Vagina (tissue), 2 donors: ENCODE results near the gene ATAD3B.

Experiments used
- POLR2A ChIP-seq, 2 donors: fragments of 450-650 bp; IDR thresholded peaks; one replicate each; pipeline ENCODE4 v1.6.1; 2017; ENCODE audit warnings: antibody characterized with exemption in 2 of 2, mild to moderate bottlenecking in 2 of 2, moderate library complexity in 2 of 2
- TF ChIP-seq, protein P1 (sequence below), 3 experiments: fragments of 450-650 bp in 2 of 3; fragments of 200-600 bp in 1 of 3; sonication (generic) in 1 of 3; IDR thresholded peaks; one replicate each; pipeline ENCODE4 v1.5.1; 2017 to 2019; ENCODE audit warnings: antibody characterized with exemption in 3 of 3, mild to moderate bottlenecking in 2 of 3, moderate library complexity in 2 of 3

DNA sequence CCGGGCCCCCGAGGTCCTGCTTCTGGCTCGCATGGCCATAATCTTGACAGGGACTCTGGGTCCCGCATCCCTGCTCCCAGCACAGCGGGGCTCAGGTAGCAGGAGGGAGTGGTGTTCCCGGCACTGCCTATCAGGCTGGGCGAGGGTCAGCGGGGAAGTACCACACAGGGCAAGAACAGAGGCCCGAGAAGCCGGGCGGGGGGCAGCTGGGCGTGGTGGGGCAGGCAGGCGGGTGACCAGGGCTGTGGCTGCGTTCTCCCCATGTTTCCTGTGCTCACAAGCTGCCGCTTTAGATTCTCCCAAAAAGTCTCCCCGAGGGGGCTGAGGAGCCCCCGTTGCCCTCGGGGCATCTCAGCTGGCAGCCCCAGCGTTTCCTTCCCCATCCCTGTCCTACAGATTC is 18.3 kb downstream of the ATAD3B start:
- TF ChIP-seq, protein P1, sequence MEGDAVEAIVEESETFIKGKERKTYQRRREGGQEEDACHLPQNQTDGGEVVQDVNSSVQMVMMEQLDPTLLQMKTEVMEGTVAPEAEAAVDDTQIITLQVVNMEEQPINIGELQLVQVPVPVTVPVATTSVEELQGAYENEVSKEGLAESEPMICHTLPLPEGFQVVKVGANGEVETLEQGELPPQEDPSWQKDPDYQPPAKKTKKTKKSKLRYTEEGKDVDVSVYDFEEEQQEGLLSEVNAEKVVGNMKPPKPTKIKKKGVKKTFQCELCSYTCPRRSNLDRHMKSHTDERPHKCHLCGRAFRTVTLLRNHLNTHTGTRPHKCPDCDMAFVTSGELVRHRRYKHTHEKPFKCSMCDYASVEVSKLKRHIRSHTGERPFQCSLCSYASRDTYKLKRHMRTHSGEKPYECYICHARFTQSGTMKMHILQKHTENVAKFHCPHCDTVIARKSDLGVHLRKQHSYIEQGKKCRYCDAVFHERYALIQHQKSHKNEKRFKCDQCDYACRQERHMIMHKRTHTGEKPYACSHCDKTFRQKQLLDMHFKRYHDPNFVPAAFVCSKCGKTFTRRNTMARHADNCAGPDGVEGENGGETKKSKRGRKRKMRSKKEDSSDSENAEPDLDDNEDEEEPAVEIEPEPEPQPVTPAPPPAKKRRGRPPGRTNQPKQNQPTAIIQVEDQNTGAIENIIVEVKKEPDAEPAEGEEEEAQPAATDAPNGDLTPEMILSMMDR (IDR thresholded peaks at IDR 0.05), result no peak
- no peak for TF ChIP-seq POLR2A (IDR thresholded peaks at IDR 0.05)
